Measurements from ENCODE around the gene KIF21B.
A peak's percentile ranks its signal among the peaks of the same experiment; 100 is the strongest.

Gene KIF21B

DNA sequence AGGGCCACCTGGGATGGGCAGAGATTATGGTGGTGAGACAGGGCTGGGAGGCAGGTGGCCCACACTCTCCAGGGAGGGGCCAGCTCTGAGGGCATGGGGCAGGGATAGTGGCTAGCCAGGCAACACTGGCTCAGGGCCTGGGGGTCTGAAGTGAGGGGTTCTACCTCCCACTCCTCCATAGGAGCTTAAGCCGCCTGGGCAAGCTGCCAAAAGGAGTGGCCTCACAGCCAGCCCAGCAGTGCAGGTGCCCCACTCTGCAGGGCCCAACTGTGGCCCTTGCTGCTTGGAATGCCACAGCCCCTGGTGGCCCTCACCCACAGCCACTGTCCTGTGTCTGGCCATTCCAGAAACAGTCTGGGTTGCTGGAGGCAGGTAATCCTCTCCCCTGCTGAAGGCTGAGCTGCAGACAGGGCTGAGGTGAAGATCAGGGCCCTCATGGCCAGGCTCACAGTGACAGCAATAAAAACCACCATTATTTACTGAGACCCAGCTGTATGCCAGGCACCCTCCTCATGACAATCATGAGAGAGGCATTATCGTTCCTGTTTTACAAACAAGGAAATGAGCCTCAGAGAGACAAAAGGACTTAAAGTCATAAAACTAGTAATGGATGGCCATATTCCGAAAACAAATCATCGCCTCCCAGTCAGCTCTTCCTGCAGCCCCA lies 31.0 kb downstream of the KIF21B start:
- DNase-seq: no peak

DNA sequence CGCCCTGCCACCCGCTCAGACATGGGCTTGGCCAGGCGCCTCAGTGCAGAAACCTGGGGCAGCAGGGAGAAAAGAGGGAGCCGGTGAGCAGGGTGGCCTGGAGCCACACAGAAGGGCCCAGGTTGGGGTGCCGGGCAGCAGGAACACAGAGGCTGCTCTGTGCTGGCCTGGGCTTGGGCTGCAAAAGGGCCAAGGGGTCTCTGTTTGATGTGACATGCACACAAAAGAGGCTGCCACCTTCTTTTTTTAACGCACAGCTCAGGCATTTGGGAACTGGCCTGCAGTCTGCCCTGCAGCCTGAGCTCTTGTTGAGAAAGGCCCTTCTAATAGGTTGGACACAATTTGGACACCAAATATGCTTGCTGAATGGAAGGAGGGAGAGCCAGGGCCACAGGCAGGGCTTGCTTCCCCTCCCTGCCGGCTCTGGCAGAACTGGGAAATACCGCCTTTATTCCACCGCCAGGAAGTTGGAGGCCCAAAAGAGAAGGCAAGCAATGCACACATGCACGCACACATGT lies 32.4 kb downstream of the KIF21B start:
- DNase-seq: no peak

DNA sequence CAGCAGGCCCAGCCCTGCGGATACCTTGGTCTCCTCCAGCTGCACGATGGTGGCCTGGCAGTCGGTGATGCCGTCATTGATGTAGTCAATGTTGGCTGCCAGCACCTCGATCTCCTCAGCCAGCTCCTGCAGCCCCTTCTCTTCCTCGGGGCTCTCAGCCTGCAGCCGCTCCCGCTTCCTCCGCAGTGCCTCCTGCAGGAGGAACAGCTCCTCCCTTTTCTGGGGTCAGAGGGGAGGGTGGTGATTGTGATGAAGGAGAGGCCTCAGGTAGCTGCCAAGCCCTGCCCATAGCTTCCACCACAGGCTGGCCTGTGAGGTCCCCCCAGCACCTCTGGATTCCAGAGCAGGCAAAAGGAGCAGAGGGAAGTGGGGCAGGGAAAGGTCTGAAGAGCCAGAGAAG lies 33.4 kb downstream of the KIF21B start:
- DNase-seq: no peak

DNA sequence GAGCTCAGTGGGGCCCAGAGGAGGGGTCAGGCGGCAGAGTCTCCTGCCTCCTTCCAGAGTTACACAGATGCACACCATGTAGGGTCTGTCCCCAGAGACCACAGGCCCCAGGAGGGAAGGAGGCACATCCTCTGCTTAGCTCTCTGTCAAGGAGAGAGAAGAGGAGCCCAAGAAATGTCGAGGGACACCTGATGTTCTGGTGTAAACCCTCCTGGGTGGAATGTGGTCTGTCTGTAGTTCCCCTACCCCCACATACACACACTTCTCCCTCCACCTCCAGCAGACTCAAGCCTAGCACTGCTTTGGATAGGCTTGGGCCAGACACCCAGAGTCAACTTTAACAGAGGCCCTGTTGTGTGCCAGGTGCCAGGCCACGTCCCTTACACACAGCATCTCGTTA lies 34.2 kb downstream of the KIF21B start:
- DNase-seq: no peak

DNA sequence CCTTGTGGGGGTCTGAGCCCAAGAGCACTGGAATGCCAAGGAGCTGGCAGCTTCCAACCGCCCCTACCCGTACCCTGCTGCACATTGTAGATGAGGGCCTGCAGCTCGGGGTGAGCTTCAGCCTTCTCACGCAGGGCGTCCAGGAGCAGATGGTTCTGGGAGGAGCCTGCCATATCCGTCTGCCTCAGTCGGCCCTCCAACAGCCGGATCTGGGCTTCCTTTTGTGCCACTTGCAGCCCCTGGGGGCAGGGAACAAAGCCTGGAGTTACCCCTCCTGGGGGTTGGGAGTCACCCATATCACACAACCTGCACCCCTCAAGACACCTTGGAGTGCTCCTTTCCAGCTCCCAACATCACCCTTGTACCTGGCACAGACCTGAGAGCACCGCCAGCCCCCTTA lies 34.8 kb downstream of the KIF21B start:
- DNase-seq: no peak

DNA sequence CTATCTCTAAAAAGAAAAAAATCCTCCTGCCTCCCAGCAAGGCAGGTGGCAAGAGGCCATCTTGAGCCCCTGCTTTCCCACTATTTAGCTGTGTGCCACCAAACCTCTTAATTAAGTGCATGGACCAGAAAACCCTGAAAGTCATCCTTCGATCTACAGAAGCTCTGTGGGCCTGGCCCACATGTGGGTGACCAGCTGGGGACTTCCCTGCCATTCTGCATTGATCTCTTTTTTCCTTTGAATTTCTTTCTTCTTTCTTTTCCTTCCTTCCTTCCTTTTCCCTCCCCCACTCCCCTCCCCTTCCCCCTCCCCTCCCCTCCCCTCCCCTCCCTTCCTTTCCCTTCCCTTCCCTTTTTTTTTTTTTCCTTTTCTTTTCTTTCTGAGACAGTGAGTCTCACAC lies 38.0 kb downstream of the KIF21B start:
- no peak for DNase-seq

DNA sequence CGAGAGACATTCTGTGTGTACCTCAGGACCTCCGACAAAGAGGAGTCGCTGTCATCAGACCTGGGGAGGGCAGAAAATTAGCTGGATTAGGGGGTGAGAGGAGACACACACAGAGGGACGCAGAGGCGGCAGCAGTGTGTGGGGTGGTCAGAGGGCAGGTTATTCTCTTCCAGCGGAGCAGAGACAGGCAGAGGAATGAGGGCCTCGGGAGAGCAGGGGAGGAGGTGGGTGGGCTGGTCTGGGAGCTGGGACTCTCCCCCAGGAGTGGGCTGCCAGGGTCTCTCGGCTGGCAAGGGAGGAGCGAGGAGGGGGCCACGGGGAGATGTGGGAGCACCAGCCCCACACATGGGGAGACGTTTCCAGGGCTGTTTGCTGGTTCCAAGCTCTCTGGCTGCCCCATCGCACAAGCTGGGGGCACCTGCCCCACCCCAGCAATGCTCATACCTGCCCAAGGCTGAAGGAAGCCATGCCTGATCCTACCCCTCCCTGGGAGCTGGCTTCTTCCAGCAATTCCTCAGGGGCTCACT lies 40.4 kb downstream of the KIF21B start:
- no peak for DNase-seq

DNA sequence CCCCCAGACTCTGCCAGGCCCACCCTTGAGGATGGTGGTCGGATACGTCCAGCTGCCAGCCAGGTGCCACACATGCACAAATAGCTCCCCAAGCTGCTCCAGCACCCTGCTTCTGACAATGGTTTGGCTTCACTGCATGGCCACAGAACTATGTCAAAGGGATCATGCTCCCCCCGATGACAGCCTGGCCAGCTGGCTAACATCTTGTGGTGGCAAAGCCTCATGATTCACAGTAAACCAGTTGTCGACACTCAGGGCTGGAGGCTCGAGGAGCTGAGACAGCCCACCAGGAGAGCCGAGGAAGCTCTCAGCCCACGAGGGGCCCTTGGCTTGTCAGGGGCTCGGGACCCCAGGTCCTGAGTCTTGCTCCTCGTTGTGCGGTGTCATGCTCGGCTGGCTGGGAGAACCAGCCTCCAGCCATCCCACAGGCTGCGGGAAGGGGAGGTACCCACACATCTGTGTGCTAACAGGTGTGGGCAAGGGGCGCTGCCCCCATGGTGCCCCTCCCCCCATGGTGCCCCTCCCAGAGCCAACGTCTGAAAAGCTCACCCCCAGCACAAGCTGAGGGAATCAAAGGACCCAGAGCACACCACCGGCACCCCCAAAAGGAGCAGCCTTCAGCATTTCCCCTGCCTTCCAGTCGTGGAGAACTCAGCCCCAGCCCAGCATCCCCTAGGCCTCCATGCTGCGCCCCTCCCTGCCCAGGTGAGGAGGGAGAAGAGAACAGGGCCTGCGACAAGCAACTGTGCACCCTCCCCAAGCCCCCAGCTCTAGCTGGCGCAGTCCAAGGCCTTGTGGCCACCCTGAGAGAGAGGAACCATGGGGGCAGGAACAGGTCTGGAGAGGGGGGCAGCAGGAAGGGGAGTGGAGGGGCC lies 41.2 kb downstream of the KIF21B start:
- no peak for DNase-seq

DNA sequence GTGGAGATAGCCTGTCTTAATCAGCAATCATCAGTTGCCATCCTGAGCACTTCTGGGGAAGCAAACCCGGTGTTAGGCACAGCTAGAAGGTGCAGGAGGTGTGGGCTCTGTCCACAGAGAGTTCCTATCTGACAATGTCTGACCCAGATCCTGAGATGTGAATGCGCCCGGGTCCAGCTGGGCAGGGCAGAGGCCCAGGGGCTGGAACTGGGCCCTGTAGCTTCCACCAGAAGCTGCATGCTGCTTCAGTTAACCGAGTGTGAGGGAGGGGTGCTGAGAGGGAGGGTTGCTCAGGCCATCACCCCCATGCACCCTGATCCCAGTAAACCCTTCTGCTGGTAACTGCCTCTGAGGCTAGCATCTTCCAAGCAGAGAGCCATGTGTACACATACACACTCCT lies 42.2 kb downstream of the KIF21B start:
- DNase-seq: no peak

DNA sequence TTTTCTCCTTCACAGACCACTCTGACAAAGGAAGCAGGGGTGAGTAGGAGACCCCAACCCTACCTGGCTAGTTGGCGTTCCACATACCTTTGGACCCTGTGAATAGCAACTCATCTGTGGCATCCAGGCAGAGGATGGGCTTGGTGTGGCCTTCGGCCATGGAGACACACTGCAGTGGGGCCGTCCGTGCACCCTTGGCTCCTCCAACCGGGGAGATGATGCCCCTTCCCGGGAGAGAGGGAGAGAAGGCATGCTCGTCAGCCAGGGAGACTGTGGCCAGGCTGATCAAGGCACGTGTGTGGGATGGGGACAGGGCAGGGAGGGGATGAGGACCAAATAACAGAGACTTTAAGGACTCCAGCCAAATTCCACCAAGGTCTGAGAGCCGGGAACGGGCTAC lies 42.6 kb downstream of the KIF21B start:
- DNase-seq: no peak

DNA sequence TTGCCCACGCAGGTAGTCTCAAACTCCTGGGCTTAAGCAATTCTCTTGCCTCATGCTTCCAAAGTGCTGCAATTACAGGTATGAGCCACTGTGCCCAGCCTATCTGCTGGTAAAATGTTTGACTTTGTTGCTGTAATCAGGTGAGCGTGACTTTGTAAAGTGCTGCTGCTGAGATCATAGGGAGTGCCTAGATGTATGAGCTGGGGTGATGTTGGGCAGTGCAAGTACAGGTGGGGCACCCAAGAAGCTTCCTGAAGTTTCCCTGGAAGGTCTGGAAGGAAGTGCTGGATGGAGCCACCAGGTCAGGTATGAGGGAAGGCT lies 43.1 kb downstream of the KIF21B start:
- DNase-seq: no peak

DNA sequence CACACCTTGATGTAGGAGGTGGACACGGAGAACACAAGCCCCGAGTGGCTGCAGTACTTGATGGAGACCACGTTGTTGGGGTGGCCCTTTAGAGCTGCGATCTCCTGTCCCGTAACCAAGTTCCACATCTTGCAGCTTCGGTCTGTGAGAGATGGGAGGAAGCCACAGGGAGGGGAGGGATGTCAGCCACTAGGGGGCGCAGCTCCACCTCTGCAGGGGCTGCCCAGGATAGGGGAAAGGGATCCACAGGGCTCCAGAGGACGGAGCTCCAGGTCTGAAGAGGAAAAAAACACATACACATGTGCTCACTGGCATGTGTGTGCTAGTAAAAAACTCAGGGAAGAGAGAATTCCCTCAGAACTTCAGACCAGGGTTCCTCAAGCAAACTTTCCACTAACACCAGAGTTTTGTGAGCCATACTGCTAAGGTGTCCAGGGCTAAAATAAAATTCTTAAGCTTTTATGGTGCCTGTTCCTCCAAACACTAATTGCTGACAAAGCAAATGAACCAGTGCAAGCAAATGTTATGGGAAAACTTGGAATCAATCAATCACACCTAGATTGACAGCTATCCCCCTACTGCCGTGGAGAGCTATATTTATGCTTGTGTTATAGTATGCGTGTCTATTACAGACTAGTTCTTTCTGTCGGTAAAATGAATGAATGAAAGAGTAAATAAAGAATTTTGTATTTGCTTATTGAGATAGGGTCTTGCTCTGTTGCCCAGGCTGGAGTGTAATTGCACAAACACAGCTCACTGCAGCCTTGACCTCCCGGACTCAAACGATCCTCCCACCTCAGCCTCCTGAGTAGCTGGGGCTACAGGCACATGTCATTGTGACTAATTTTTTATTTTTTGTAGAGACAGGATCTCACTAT lies 43.7 kb downstream of the KIF21B start:
- peak; percentile 67 for DNase-seq

DNA sequence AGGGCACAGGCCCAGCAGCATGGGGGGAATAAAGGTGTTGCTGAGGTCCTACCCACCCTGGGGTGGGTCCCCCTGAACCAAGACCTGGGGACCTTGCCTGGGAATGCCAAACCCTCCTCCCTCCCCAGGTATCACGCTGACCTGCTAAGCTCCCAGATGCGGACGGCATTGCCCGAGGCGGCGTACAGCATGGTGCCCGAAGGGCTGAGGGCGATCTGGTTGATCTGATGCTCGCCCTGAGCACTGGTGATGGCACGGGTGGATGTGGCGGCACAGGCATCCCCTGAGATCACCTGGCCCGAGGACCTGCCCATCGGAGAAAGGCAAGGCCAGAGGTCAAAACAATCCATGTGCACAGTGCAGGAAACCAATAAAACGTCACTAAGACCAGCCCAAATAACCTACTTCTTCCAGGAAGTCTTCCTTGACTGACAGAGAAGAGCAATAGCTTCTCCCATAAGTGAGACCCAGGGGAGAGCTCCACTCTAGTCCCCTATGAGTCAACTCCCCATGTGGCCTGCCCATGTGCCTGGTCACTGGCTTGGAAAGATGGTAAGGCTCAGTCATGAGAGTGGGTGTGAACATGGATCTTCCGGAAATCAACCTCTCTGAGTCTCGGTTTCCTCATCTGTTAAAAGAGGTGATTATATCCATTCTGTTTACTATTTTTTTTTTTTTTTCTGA lies 46.3 kb downstream of the KIF21B start:
- DNase-seq: no peak

DNA sequence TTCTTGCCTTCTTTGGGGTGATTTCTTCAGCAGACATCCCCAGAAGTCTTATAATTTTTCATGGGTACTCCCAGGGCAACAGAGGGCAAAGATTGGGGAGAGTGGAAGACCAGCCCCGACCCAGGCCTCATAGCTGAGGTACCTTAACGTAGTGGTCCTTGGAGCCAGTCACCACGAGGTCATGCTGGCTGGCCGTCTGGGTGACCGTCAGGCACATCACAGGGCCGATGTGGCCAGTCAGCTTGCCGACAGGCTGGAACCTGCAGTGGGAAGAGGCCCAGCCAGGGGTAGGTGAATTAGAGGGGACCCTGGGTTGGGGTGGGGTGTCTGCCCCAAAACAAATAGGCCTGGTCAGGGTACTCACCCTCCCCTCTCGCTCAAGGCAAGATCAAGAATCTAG lies 46.9 kb downstream of the KIF21B start:
- DNase-seq: no peak

DNA sequence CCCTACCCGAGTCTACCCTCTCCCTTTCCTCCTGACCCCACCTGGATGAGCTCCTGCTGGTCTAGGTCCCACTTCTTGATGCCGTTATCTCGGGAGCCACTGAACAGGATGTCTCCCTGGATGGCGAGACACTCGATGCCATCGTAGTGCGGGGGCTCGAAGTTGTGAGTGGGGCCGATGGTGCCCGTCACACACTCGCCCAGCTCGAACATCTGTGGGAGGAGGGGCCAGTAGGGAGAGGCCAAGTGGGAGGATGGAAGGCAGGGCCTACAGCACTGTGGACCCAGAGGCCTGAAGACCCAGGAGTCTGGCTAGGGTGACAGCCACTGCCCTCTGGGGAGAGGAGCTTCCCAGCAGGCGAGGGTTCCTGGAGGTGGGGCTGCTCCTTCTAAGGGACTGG lies 48.1 kb downstream of the KIF21B start:
- DNase-seq: no peak

DNA sequence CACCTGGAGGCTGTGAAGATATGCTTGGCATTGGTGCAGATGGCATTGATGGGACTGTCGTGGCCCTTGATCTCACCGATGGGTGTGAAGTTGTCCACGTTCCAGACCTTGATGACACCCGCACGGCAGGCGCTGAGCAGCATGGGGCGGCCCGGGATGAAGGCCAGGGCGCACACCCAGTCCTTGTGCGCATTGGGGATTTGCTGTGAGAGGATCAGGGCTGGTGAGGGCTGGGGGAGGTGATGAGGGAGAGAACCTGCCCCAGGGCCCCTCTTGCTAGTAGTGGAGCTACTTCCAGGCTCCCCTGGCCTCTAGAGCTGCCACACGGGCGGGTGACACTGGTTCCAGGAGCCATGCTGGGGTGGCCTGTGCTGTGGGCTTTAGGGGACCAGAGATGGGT lies 48.8 kb downstream of the KIF21B start:
- DNase-seq: no peak

DNA sequence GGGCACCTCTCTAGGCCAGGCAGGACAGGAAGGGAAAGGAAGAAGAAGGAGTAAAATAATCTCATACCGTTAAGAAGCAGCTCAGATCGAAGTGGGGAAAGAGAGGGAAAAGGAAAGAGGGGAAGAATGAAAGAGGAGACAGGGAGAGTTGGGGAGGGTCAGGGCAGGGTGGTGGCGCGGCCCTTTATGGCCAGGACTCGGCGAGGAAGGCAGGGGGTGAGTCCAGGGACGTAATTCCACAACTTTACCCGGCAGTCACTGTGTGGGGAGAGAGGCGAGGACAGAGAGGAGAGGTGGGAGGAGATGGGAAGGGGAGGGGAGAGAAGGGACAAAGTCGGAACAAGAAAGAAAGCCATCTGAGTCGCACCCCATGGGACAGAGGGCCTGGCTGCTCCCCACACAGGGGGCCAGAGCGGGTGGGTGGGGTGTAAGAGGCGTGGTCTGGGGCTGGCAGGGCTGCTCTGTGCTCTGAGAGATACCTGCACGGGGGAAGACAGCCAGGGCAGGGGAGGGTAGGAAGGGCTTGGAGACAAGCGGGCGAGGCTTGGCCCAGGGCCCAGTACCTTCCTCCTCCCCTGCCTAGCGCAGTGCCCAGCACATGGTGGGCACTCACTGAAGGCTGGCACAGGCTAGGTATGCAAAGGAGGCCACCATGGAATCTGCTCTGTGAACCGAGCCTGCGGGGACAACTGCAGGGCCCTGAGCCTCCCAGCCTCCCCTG lies 49.4 kb downstream of the KIF21B start:
- DNase-seq: no peak

DNA sequence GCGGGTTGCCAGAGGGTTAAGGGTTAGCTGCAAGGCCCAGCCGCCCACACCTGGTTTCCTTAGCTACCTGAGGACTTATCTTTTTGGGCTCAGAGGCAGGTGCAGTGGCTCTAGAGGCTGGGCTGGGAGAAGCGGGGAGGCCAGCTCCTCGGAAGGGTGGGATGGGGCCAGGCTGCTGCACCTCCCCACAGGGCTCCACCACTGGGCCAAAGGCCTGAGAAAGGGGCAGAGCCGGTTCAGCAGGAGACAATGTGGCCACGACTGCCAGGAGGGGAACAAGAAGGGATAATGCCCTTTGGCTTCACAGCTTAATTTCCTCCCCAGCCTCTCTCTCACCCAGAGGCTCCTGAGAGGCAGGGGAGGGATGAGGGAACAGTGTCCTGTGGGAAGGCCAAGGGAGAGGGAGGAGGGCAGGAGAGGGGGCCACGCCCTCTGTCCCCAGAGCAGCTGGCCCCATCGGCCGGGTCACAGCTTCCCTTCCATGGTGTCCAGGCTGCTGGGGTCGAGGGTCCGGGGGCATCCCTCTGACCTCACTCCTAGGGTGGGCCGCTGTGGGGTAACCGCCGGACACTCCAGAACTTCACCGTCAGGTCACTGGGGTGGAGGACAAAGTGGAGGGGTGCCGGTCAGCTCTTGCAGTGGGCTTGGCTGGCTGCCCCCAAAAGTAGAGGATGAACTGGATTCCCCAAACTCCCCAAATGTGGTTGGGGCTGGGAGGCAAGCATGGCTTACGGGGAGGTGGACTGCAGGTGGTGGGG lies 50.4 kb downstream of the KIF21B start:
- DNase-seq: no peak

DNA sequence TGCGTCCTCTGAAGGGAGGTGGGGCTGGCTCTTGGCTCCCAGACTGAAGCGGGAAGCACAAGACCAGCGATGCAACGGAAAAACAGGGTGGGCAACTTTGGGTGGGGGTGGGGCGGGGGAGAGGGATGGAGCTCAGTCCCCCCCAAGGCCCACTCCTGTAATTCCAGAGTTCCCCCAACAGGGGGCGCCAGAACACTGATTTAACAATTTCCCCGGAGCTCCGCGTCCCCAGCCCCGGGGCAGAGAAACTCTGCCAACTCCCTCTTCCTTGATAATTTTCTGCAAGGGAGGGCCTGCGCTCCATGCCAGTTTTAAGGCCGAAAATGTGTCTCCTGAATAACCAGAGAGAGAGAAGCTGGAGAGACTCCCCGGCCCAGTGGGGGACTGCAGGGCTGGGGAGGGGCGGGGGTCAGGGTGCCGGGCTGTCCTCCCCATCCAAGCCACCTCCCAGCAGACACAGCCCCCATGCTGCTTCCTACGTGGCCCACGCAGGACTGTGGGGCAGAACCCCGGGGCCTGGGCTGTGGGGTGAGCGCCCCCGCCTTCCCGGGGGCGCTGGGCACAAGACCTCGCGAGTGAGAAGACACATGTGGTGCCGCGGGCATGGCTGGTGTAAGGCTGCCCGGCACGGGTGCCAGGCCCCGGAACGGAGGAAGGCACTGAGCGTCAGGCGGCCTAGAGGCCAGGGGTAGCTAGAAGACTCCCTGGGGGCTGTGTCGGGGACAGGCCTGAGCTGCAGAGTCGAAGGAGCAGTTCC lies 51.4 kb downstream of the KIF21B start:
- DNase-seq: peak; percentile 56

DNA sequence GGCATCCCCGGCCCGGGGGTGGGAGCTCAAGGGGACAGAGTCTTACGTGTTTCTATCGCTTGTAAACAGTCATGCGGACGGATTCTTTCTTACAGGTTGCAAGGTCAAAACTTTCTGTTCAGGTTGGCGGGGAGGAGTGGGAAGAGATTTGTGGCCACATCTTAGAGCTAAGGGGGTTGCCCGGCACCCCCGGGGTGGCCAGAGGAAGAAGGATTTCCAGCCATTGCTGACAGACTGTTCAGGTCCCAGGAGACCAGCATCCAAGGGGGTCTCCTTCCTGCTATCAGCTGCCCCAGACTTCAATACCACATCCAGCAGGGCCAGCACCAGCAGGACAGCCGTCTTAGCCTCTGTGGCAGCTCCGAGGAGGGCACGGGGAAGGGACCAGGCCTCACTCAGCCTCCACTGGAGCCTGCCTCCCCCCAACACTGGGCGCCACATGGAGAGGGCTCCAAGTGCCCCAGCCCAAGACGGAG lies 52.0 kb downstream of the KIF21B start:
- no peak for DNase-seq
